Measurements from ENCODE around the gene KNCN.

KNCN gene

DNA sequence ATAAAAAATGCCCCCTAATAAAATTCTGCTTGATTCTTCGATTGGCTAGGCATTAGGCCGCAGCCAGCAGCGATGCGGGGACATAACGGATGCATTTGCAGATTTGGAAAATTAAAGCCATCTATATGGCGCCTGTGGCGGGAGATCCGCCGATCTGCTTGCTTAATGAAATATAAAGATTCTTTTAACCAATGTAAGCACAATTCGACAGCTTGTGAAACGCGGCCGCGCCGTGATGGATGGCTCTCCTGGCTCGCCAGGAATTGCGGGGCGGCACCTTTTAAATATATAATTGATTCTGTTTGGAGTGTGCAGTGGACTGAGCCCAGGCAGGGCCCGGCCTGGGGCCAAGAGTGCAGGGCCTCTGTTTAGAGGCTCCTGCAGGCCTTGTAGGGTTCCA lies 53.8 kb downstream of the KNCN start:
- no peak for DNase-seq (ENCODE audit: low spot score)

DNA sequence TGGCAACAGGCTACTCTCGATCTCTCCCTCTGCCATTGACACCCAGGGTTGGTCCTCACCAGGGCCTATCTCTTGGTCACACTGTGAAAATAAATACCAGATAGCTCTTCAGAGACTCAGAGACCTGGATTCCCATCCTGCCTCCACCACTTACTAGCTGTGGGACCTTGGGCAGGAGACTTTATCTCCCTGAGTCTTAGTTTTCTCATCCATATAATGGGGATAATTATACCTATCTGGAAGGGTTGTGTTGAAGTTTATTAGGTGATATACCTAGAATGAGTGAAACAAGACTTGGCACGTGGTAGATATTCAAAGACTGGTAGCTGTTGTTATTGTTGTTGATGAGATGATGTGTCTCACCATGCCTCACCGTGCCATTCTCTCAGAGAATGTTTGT lies 54.4 kb downstream of the KNCN start:
- no peak for DNase-seq (ENCODE audit: low spot score)

- DNase-seq (ENCODE audit: low spot score): no peak
These were observed 54.9 kb downstream of the KNCN start for GRCh38 chr1:46496505-46496904.

- DNase-seq (ENCODE audit: low spot score): no peak
These were observed 55.7 kb downstream of the KNCN start for GRCh38 chr1:46495778-46496177.

Data from AG08396 (cell line).